Activated T-helper 1 cell treated with Interleukin-2 at 50 U/mL for 16 hours (primary cell): Measurements from ENCODE around the gene CASK.

ENCODE experiments used
- DNase-seq: peaks from one replicate; pipeline ENCODE4 v3.0.0-alpha.2; 2020; ENCODE audit warnings: low read depth

The CASK gene

GRCh38 chrX:41828826-41829225 is 94.5 kb downstream of the CASK start:
- DNase-seq = no peak

GRCh38 chrX:41827886-41828285 is 95.5 kb downstream of the CASK start:
- no peak for DNase-seq

- DNase-seq = no peak
Measured at GRCh38 chrX:41825796-41826195, 97.6 kb downstream of the CASK start.

- DNase-seq = no peak
Measured at GRCh38 chrX:41824551-41824950, 98.8 kb downstream of the CASK start.

- DNase-seq = no peak
Measured at GRCh38 chrX:41823402-41823801, 100.0 kb downstream of the CASK start.

- no peak for DNase-seq
Measured at GRCh38 chrX:41822892-41823291, 100.5 kb downstream of the CASK start.

- no peak for DNase-seq
Measured at GRCh38 chrX:41808047-41808446, 115.3 kb downstream of the CASK start.

GRCh38 chrX:41802958-41803357 is 120.4 kb downstream of the CASK start:
- no peak for DNase-seq

- no peak for DNase-seq
Measured at GRCh38 chrX:41799661-41800060, 123.7 kb downstream of the CASK start.

GRCh38 chrX:41796577-41796976 is 126.8 kb downstream of the CASK start:
- no peak for DNase-seq

- no peak for DNase-seq
Measured at GRCh38 chrX:41796046-41796445, 127.3 kb downstream of the CASK start.

GRCh38 chrX:41789374-41789773 is 134.0 kb downstream of the CASK start:
- no peak for DNase-seq

GRCh38 chrX:41785685-41786084 is 137.7 kb downstream of the CASK start:
- no peak for DNase-seq

- no peak for DNase-seq
Measured at GRCh38 chrX:41781500-41781899, 141.9 kb downstream of the CASK start.

GRCh38 chrX:41779941-41780340 is 143.4 kb downstream of the CASK start:
- DNase-seq = no peak

GRCh38 chrX:41779030-41779564 is 144.3 kb downstream of the CASK start:
- DNase-seq = no peak

- DNase-seq = no peak
Measured at GRCh38 chrX:41761702-41762101, 161.7 kb downstream of the CASK start.

- no peak for DNase-seq
Measured at GRCh38 chrX:41761169-41761568, 162.2 kb downstream of the CASK start.

- no peak for DNase-seq
Measured at GRCh38 chrX:41759817-41760216, 163.5 kb downstream of the CASK start.

GRCh38 chrX:41758401-41758800 is 165.0 kb downstream of the CASK start:
- DNase-seq = no peak

- DNase-seq = no peak
Measured at GRCh38 chrX:41750716-41751115, 172.6 kb downstream of the CASK start.

GRCh38 chrX:41739871-41740270 is 183.5 kb downstream of the CASK start:
- no peak for DNase-seq

- DNase-seq = no peak
Measured at GRCh38 chrX:41737065-41737464, 186.3 kb downstream of the CASK start.

GRCh38 chrX:41734530-41734929 is 188.8 kb downstream of the CASK start:
- no peak for DNase-seq

GRCh38 chrX:41733939-41734338 is 189.4 kb downstream of the CASK start:
- no peak for DNase-seq
